TTC549 (cell line): Measurements from ENCODE around the gene ZGPAT.

ENCODE experiments used
- FAIRE-seq: peaks from 2 replicates; lab custom pipeline; 2012; peaks lifted over from hg19 to GRCh38; lab: Jason Lieb, UNC

The ZGPAT gene

DNA sequence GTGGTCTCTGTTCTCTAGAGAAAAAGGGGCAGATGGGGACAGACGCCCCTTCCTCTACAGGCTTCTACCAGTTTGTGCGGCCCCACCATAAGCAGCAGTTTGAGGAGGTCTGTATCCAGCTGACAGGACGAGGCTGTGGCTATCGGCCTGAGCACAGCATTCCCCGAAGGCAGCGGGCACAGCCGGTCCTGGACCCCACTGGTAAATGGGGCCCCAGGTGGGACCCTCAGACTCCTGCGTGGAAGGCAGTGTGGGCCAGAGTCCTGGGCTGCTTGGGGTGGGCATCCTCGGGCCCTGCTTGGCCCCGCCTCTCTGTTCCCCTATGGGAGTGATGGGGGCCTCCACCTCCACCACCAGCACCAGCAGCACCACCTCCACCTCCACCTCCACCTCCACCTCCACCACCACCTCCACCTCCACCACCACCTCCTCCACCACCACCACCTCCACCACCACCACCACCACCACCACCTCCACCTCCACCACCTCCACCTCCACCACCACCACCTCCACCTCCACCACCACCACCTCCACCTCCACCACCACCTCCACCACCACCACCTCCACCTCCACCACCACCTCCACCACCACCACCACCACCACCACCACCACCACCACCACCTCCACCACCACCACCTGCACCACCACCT lies 14.6 kb upstream of the ZGPAT start:
- FAIRE-seq: no peak

DNA sequence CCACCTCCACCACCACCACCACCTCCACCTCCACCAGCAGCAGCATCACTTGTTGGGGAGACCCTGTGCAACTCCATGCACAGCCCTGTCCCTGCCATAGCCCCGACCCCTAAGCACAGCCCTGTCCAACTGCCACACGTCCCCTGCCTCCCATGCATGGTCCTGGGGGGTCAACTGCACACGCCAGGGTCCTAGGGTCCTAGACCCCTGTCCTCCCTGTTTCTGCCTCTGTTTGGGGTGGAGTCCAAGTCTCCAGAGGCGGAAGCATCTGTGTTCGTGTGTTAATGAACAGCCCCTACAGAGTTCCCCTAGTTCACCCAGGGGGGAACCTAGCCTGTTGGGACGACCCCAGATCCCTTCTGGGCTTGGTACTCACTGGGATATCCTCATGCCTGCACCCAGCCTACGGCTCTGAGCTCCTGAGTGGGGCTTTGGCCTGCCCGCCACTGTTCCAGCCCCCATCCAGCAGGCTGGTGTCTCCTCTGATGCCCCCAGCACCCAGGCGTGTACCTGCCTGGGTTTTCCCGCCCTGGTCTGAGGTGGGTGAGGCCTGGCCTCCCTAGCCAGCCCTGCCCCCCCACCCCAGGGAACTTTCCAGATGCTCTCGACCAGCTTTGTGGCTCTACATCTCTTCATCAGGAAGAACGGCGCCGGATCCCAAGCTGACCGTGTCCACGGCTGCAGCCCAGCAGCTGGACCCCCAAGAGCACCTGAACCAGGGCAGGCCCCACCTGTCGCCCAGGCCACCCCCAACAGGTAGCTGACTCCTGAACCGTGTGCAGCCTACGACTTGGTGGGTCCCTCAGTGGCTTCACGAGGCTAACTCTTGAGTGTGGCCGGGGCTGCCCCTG lies 13.9 kb upstream of the ZGPAT start:
- no peak for FAIRE-seq

GRCh38 chr20:63694584-63695423 lies 13.0 kb upstream of the ZGPAT start:
- no peak for FAIRE-seq

- FAIRE-seq: no peak
Observed at GRCh38 chr20:63695424-63696305, 12.2 kb upstream of the ZGPAT start.

GRCh38 chr20:63696306-63696627 lies 11.6 kb upstream of the ZGPAT start:
- no peak for FAIRE-seq

GRCh38 chr20:63696628-63697356 lies 11.0 kb upstream of the ZGPAT start, which contains the start of gene TNFRSF6B:
Gene TNFRSF6B (plus strand): TSS chr20:63696652. CDS start chr20:63696768, 116 bp downstream.
- no peak for FAIRE-seq

GRCh38 chr20:63697357-63697867 lies 10.4 kb upstream of the ZGPAT start:
- FAIRE-seq: no peak

- no peak for FAIRE-seq
Observed at GRCh38 chr20:63697868-63698545, 9.8 kb upstream of the ZGPAT start.

GRCh38 chr20:63698739-63699465 lies 8.9 kb upstream of the ZGPAT start:
- no peak for FAIRE-seq

GRCh38 chr20:63699466-63700198 lies 8.2 kb upstream of the ZGPAT start:
- no peak for FAIRE-seq

GRCh38 chr20:63700199-63701050 lies 7.4 kb upstream of the ZGPAT start:
- no peak for FAIRE-seq

DNA sequence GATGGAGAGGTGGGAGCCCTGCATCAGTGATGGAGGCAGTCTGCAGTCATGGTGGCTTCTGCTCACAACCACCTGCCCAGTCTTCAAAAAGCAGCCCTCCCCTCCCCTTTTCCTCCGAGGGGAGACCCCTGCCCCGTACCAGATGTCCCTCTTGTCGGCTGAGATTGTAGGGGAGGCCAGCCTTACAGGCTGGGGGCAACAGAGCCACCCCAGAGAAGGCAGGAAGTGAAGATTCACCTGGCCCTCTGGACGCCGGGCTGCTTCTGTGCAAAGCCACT lies 6.8 kb upstream of the ZGPAT start:
- FAIRE-seq: no peak

GRCh38 chr20:63701329-63702035 lies 6.4 kb upstream of the ZGPAT start:
- FAIRE-seq: no peak

GRCh38 chr20:63702036-63702665 lies 5.7 kb upstream of the ZGPAT start:
- FAIRE-seq: no peak

GRCh38 chr20:63702751-63703470 lies 4.9 kb upstream of the ZGPAT start:
- FAIRE-seq: no peak

- FAIRE-seq: no peak
Observed at GRCh38 chr20:63703471-63703975, 4.3 kb upstream of the ZGPAT start.
